Body of pancreas (tissue), 4 donors: ENCODE results near the gene CASKIN2.

Source experiments
- CTCF ChIP-seq, 7 experiments: fragments of 450-650 bp in 4 of 7; fragments of 200-600 bp in 3 of 7; sonication (generic) in 3 of 7; IDR thresholded peaks; one replicate each; pipeline ENCODE4 v1.5.1; 2016 to 2019; ENCODE audit warnings: antibody characterized with exemption in 7 of 7
- POLR2A ChIP-seq, 3 donors: fragments of 450-650 bp; IDR thresholded peaks; one replicate each; pipeline ENCODE4 v1.6.1; 2016; ENCODE audit warnings: antibody characterized with exemption in 3 of 3, mild to moderate bottlenecking in 2 of 3

- TF ChIP-seq POLR2A (IDR thresholded peaks at IDR 0.05), result peak in 1 of 3 donors; percentile 52
- no peak for TF ChIP-seq CTCF (IDR thresholded peaks at IDR 0.05)
Measured at GRCh38 chr17:75525806-75526554, 10.6 kb upstream of the CASKIN2 start.
